Dendritic cell treated with granulocyte-macrophage colony-stimulating factor and Interleukin-4, amounts not matched to agents 40 ng/mL and 50 ng/mL, for 4 days (primary cell): ENCODE measurements around the gene BICRA.
"Not testable (repeated sequence)": the region's sequence is repeated elsewhere in the genome, so short reads cannot be mapped to it uniquely, and the experiment has no call there.

ENCODE experiments used
- H3K27ac Mint-ChIP-seq: one replicate; pipeline ENCODE4 v1.8.0; 2022; ENCODE audit warnings: mild to moderate bottlenecking, mixed read lengths
- H3K27me3 Mint-ChIP-seq: one replicate; pipeline ENCODE4 v1.8.0; 2022; ENCODE audit warnings: mild to moderate bottlenecking, mixed read lengths
- H3K36me3 Mint-ChIP-seq: one replicate; pipeline ENCODE4 v1.8.0; 2022; ENCODE audit warnings: low read depth, mixed read lengths
- H3K4me1 Mint-ChIP-seq: one replicate; pipeline ENCODE4 v1.8.0; 2022; ENCODE audit warnings: low read depth, mixed read lengths
- H3K4me3 Mint-ChIP-seq: one replicate; pipeline ENCODE4 v1.8.0; 2022; ENCODE audit warnings: mild to moderate bottlenecking, moderate library complexity, mixed read lengths
- H3K9me3 Mint-ChIP-seq: one replicate; pipeline ENCODE4 v1.8.0; 2022; ENCODE audit warnings: mixed read lengths
- intact Hi-C: fragments of 100-400 bp; cut with micrococcal nuclease; formaldehyde crosslinking; loops from one replicate; pipeline ENCODE4 v1.15.0; 2022

Gene BICRA

DNA sequence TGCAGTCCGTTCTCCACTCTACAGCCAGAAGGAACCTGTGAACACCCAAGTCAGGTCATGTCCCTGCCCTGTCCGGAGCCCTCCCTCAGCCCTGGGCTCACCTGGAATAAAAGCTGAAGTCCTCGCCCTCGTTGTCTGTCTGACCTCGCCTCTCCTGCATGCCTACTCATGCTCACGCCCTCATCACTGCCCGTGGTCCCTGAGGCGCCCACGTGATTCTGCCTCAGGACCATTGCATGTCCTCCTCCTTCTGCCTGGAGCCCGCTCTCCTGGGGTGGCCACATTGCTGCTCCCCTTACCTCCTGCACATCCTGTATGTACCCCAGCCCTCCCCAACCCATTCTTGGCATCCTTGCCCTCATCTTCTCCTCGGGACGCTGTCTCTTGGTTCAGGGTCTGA is 42.2 kb downstream of the BICRA start:
- Mint-ChIP-seq H3K36me3 (peaks cover 54% of the 10 kb centered on the region), H3K4me3 (no peak overlapping the region), H3K9me3 (no peaks in the 10 kb centered on the region), H3K4me1 (peaks cover 27% of the 10 kb centered on the region), H3K27ac (no peak overlapping the region), H3K27me3 (no peaks in the 10 kb centered on the region)
- intact Hi-C loops, result no loop called here

DNA sequence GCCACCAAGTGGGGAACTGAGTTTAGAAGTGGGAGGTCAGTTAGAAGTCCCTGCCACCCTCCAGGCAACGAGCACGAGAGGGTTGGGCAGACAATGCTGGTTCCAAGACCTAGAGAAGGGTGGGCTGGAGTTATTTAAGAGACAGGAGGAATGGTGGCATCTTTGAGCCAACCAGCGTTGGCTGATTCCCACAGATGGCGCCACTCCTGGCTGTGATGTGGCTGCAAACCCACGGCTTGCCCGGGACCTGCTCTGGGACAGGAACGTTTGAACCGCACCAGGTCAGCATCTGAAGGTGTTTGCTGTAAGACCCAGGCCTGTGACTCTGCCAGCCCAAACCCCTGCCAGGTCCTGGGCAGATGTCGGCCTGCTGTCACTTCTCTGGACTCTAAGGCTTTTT is 42.8 kb downstream of the BICRA start:
- H3K4me1 Mint-ChIP-seq, result peaks cover 27% of the 10 kb centered on the region

DNA sequence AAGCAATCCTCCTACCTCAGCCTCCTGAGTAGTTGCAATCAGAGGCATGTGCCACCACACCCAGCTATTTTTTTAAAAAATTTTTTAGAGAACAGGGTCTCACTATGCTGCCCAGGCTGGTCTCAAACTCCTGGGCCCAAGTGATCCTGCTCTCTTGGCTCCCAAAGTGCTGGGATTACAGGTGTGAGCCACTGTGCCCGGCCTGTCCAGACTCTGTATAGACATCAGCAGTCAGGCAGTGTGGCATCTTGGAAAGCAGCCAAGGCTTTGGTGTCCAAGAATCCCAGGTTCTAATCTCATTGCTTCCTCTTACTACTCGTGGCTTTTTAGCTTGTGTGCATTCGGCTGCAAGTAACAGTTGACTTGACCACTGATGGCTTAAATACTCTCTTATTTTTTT is 43.4 kb downstream of the BICRA start:
- H3K4me3 Mint-ChIP-seq, result no peak overlapping the region
- H3K27ac Mint-ChIP-seq, result no peak overlapping the region
- peaks cover 27% of the 10 kb centered on the region for H3K4me1 Mint-ChIP-seq
- H3K36me3 Mint-ChIP-seq, result peaks cover 44% of the 10 kb centered on the region
- no peaks in the 10 kb centered on the region for H3K9me3 Mint-ChIP-seq
- no peaks in the 10 kb centered on the region for H3K27me3 Mint-ChIP-seq
- intact Hi-C loops, result no loop called here

More for the DNA sequence above, 42.8 kb downstream of the BICRA start:
- intact Hi-C loops, result no loop called here
- Mint-ChIP-seq H3K27ac (no peak overlapping the region), H3K27me3 (no peaks in the 10 kb centered on the region), H3K9me3 (no peaks in the 10 kb centered on the region), H3K36me3 (peaks cover 49% of the 10 kb centered on the region), H3K4me3 (no peak overlapping the region)

DNA sequence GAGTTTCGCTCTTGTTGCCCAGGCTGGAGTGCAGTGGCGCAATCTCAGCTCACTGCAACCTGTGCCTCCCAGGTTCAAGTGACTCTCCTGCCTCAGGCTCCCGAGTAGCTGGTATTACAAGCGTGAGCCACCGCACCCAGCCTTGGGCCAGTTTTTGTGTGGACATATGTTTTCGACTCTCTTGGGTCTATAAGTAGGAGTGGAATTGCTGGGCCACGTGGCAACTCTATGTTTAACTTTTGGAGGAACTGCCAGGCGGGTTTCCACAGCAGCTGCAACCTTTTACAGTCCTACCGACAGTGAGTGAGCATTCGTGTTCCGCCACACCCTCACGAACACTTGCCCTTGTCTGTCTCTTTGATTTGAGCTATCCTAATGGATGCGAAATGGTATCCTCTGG is 44.9 kb downstream of the BICRA start:
- H3K27me3 Mint-ChIP-seq, result no peaks in the 10 kb centered on the region
- no peak overlapping the region for H3K4me3 Mint-ChIP-seq
- peaks cover 18% of the 10 kb centered on the region for H3K4me1 Mint-ChIP-seq
- H3K9me3 Mint-ChIP-seq, result no peaks in the 10 kb centered on the region
- H3K27ac Mint-ChIP-seq, result no peak overlapping the region
- intact Hi-C loops, result no loop called here
- H3K36me3 Mint-ChIP-seq, result peaks cover 53% of the 10 kb centered on the region

DNA sequence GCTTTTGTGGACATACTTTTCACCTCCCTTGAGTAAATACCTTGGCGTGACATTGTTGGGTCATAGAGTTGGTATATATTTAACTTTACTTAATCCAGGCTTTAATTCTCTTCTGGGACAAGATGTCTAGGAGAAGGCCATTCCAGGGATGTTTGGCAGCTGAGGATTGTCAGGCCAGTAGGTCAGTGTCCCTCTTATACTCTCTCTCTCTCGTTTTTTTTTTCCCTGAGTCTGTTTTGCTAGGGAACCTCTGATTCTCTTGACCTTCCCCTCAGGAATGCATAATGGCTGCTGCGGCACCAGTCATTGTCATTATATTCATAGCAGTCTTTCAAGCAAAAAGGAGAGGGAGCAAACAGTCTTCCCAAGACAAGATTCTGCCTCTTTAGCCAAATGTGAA is 48.8 kb downstream of the BICRA start:
- Mint-ChIP-seq H3K27me3 (no peaks in the 10 kb centered on the region), H3K27ac (no peak overlapping the region), H3K4me3 (no peak overlapping the region), H3K4me1 (peaks cover 40% of the 10 kb centered on the region), H3K36me3 (peaks cover 48% of the 10 kb centered on the region), H3K9me3 (no peaks in the 10 kb centered on the region)
- intact Hi-C loops, result no loop called here

DNA sequence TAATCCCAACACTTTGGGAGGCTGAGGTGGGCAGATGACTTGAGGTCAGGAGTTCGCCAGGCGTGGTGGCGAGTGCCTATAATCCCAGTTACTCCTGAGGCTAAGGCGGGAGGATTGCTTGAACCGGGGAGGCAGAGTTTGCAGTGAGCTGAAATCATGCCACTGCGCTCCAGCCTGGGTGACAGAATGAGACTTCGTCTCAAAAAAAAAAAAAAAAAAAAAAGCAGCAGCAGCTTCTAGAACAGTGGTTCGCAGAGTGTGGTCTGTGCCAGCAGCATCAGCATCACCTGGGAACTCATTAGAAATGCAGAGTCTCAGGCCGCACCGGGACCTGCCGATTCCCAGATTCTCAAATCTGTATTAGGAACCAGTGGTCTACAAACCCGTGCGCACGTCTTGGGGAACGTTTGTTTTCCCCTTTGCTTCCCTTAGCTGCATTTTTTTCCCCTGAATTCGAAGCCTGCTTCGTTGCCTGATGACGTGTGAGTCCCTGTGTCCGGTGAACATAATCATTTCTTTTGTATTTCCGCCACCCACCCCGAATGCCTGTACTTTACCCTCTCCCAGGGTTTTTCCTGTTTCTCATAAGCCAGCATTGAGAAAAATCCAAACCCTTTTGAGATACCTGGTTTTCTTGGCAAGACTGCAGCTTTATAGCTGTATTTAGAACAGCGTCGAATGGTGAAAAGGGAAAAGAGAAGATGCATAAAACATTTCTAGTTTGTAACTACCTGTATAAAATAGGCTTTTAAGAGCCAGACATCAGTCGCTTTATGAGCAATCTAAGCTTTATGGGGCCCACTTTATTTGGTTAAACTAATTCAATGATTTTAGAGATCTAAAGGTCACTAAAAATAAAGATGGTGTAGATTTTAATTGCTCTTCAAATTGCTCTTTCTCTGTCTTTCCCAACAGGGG is 49.8 kb downstream of the BICRA start:
- no peak overlapping the region for H3K4me3 Mint-ChIP-seq
- H3K36me3 Mint-ChIP-seq, result peaks cover 38% of the 10 kb centered on the region
- no peaks in the 10 kb centered on the region for H3K9me3 Mint-ChIP-seq
- H3K27me3 Mint-ChIP-seq, result no peaks in the 10 kb centered on the region
- H3K27ac Mint-ChIP-seq, result no peak overlapping the region
- intact Hi-C loops, result no loop called here
- H3K4me1 Mint-ChIP-seq, result peaks cover 49% of the 10 kb centered on the region

DNA sequence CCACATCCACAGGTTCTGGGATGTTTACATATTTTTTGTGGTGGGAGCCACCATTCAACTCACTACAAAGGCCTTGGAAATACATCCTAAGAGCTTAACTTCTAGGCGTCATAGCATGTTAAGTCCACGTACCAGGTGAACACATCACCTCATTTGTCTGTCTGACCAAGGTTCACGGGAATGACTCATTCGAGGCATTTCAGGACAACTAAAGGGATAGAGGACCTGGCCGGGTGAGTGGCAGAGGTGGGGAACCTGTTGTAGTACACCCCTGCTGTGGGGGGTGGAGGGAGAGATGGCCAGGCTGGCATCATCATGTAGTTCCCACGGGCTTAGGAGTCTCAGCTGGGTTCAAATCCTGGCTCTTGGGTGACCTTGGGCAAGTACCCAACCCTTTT is 51.5 kb downstream of the BICRA start:
- peak overlapping the region; percentile 89 for H3K27ac Mint-ChIP-seq
- intact Hi-C loops, result loop anchor here (5.0 to 10.0 kb wide), 2 partner anchors 58 to 146 kb away; partner anchors contain the start of gene NAPA

DNA sequence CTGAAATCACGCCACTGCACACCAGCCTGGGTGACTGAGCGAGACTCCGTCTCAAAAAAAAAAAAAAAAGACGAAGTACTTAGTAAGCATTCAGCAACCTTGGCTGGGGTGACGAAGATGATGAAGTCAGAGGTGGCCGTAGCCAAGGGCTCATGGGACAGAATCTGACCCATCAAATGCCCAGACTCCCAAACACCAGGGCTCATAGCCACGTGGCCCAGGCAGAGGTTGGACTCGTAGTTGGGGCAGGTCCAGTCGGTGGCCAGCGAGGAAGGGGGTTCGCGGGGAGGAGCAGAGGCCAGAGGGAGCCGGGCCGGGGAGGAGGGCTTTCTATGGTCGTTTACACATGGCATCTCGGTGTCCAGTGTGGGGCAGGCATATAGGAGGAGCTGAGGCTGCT is 52.2 kb downstream of the BICRA start:
- H3K36me3 Mint-ChIP-seq, result peaks cover 24% of the 10 kb centered on the region
- H3K4me1 Mint-ChIP-seq, result peaks cover 74% of the 10 kb centered on the region
- peak overlapping the region; percentile 89 for H3K27ac Mint-ChIP-seq
- intact Hi-C loops, result loop anchor here (5.0 to 10.0 kb wide), 2 partner anchors 59 to 146 kb away; partner anchors contain the start of gene NAPA
- no peak overlapping the region for H3K4me3 Mint-ChIP-seq
- no peaks in the 10 kb centered on the region for H3K27me3 Mint-ChIP-seq
- no peaks in the 10 kb centered on the region for H3K9me3 Mint-ChIP-seq

More for the DNA sequence above, 51.5 kb downstream of the BICRA start:
- peaks cover 24% of the 10 kb centered on the region for H3K36me3 Mint-ChIP-seq
- H3K4me3 Mint-ChIP-seq, result no peak overlapping the region
- H3K9me3 Mint-ChIP-seq, result no peaks in the 10 kb centered on the region
- no peaks in the 10 kb centered on the region for H3K27me3 Mint-ChIP-seq
- H3K4me1 Mint-ChIP-seq, result peaks cover 67% of the 10 kb centered on the region

DNA sequence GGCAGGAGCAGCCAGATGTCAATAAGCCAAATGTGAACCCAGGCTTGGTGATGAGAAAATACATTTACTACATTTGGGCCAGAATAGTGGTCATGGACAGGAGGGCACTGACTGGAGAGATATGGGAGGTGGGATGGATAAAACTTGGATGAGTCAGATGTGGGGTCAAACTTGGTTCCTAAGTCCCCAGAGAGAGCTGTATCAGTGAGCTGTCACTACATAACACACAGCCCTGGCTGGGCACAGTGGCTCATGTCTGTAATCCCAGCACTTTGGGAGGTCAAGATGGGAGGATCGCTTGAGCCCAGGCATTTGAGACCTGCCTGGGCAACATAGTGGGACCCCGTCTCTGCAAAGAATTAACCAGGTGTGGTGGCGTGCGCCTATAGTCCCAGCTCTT is 52.7 kb downstream of the BICRA start:
- H3K9me3 Mint-ChIP-seq, result no peaks in the 10 kb centered on the region

DNA sequence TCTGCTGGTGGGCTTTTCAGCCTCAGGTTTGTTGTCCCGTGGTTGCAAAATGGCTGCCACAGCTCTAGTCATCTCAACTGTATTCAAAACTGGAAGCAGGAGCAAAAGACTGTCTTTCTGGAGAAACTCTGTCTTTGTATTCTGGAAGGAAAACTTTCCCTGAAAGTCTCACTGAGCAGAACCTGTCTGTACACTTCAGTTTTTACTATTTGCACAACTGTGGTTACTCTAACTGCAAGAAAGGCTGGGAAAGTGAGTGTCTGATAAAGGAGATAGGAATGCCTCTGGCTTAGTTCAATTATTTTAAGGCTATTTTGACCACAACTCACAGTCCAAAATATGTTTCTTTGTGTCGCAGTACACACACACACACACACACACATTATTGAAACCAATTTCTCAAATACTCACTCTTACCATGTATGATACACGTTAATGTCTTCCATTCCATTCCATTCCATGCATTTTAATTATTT is 54.5 kb downstream of the BICRA start:
- Mint-ChIP-seq H3K4me1 (peaks cover 91% of the 10 kb centered on the region), H3K27ac (peak overlapping the region; percentile 89), H3K4me3 (peak overlapping the region; percentile 26), H3K36me3 (peaks cover 33% of the 10 kb centered on the region), H3K9me3 (no peaks in the 10 kb centered on the region), H3K27me3 (no peaks in the 10 kb centered on the region)
- intact Hi-C loops, result loop anchor here (5.0 to 10.0 kb wide), 2 partner anchors 61 to 149 kb away; partner anchors contain the start of gene NAPA

More for the DNA sequence above, 52.7 kb downstream of the BICRA start:
- no peaks in the 10 kb centered on the region for H3K27me3 Mint-ChIP-seq
- H3K4me1 Mint-ChIP-seq, result peaks cover 79% of the 10 kb centered on the region
- peaks cover 29% of the 10 kb centered on the region for H3K36me3 Mint-ChIP-seq
- intact Hi-C loops, result loop anchor here (5.0 to 10.0 kb wide), 2 partner anchors 59 to 147 kb away; partner anchors contain the start of gene NAPA
- H3K4me3 Mint-ChIP-seq, result no peak overlapping the region
- peak overlapping the region; percentile 89 for H3K27ac Mint-ChIP-seq

DNA sequence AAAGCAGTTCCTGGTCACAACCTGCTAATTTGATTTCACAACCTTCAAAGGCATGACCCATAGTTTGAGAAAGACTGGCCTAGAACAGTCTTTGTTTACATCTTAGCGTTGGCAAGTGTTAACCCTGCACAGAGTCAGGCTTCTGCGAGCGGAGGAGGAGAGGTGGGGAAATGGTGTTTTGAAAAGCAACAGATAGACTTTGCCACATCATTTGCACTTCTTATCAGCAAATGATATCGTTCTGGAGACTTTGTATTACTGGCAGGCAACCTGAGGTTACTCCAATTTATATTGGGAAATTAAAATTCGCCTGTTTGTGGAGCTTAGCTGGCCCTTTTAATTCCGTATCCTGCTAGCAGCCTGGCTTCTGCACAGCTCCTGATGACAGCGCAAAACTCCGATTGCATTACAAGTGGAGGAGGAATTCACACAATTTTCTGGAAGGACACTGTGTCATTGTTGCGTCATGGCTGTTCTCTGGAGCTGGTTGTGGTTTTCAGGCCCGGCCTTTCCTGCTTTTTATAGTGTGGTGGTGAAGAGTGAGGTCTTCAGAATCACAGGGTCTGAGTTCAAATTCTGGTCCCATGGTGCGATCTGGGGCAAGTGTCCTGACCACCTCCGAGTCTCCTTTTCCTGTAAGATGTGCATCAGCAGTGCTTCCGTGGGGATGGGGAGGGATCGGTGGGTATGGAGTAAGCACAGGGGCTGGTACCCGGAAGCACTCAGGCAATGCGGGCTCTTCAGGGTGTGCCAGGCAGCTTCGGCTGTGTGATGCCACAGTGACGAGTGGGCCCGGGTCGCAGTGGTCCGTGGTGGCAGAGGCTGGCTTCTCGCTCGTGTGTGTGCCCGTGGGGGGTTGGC is 55.2 kb downstream of the BICRA start:
- Mint-ChIP-seq H3K36me3 (peaks cover 31% of the 10 kb centered on the region), H3K27ac (peak overlapping the region; percentile 89), H3K4me3 (peak overlapping the region; percentile 26), H3K4me1 (peaks cover 86% of the 10 kb centered on the region), H3K9me3 (no peaks in the 10 kb centered on the region), H3K27me3 (no peaks in the 10 kb centered on the region)
- intact Hi-C loops, result loop anchor here (5.0 to 10.0 kb wide), 2 partner anchors 62 to 149 kb away; partner anchors contain the start of gene NAPA

DNA sequence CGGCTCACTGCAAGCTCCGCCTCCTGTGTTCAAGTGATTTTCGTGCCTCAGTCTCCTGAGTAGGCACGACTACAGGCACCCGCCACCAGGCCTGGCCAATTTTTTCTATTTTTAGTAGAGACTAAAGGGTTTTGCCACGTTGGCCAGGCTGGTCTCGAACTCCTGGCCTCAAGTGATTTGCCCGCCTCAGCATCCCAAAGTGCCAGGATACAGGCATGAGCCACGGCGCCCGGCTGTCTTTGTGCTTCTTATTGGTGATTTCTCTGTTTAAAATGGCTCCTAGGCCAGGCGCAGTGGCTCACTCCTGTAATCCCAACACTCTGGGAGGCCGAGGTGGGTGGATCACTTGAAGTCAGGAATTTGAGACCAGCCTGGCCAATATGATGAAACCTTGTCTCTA is 59.6 kb downstream of the BICRA start:
- intact Hi-C loops, result loop anchor here (10.0 kb wide), 1 partner anchor 154 kb away; the partner anchor contains the start of gene NAPA
- H3K4me1 Mint-ChIP-seq, result peaks cover 48% of the 10 kb centered on the region
- H3K4me3 Mint-ChIP-seq, H3K27ac Mint-ChIP-seq, H3K27me3 Mint-ChIP-seq, H3K9me3 Mint-ChIP-seq: not testable (repeated sequence)
- H3K36me3 Mint-ChIP-seq, result peaks cover 56% of the 10 kb centered on the region

DNA sequence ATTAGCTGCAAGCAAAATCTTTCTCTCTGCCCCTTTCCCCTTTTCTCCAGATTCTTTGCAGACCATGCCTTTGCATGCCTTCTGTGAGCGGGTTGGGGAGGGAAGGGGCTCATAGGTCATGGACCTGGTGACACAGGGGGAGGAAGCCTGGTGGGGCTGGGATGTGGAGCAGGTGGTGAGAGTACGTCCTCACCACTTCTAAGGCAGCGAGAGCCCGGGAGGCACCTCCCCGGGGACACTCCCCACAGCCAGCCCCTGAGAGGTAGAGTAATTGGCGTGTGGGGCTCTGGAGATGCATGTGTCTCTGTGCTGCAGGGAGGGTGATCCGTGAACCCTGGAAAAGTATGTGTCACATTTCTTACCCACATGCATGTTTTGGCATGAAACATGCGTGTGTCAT is 61.8 kb downstream of the BICRA start:
- H3K27ac Mint-ChIP-seq, result no peak overlapping the region

More for the DNA sequence above, 61.8 kb downstream of the BICRA start:
- Mint-ChIP-seq H3K36me3 (peaks cover 78% of the 10 kb centered on the region), H3K27me3 (no peaks in the 10 kb centered on the region), H3K4me3 (no peak overlapping the region), H3K9me3 (no peaks in the 10 kb centered on the region), H3K4me1 (peaks cover 32% of the 10 kb centered on the region)
- intact Hi-C loops, result no loop called here
